ENCODE data around the gene FRMD4A. TPM values are rescaled to one million over a fixed set of nuclear protein-coding genes. Genes with fewer than 3 reads are reported as not detected.

FRMD4A gene
- polyA plus RNA-seq, 1 of the 3 experiments (the other 2 are of a cell fraction) = 37.7 TPM

- no peaks in the 10 kb centered on the region for H3K9me3 ChIP-seq
- TF ChIP-seq RCOR1 (IDR thresholded peaks at IDR 0.05; ENCODE audit: low read length) (no peak), PBX3 (IDR thresholded peaks at IDR 0.05) (no peak), RFX5 (IDR thresholded peaks at IDR 0.05; ENCODE audit: low read length) (no peak)
- TF ChIP-seq, protein P1, sequence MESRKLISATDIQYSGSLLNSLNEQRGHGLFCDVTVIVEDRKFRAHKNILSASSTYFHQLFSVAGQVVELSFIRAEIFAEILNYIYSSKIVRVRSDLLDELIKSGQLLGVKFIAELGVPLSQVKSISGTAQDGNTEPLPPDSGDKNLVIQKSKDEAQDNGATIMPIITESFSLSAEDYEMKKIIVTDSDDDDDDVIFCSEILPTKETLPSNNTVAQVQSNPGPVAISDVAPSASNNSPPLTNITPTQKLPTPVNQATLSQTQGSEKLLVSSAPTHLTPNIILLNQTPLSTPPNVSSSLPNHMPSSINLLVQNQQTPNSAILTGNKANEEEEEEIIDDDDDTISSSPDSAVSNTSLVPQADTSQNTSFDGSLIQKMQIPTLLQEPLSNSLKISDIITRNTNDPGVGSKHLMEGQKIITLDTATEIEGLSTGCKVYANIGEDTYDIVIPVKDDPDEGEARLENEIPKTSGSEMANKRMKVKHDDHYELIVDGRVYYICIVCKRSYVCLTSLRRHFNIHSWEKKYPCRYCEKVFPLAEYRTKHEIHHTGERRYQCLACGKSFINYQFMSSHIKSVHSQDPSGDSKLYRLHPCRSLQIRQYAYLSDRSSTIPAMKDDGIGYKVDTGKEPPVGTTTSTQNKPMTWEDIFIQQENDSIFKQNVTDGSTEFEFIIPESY (IDR thresholded peaks at IDR 0.05; ENCODE audit: borderline replicate concordance, low read depth) = no peak
- TF ChIP-seq, protein P2, sequence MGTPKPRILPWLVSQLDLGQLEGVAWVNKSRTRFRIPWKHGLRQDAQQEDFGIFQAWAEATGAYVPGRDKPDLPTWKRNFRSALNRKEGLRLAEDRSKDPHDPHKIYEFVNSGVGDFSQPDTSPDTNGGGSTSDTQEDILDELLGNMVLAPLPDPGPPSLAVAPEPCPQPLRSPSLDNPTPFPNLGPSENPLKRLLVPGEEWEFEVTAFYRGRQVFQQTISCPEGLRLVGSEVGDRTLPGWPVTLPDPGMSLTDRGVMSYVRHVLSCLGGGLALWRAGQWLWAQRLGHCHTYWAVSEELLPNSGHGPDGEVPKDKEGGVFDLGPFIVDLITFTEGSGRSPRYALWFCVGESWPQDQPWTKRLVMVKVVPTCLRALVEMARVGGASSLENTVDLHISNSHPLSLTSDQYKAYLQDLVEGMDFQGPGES (IDR thresholded peaks at IDR 0.05; ENCODE audit: low read depth, low read length) = no peak
- TF ChIP-seq, protein P3, sequence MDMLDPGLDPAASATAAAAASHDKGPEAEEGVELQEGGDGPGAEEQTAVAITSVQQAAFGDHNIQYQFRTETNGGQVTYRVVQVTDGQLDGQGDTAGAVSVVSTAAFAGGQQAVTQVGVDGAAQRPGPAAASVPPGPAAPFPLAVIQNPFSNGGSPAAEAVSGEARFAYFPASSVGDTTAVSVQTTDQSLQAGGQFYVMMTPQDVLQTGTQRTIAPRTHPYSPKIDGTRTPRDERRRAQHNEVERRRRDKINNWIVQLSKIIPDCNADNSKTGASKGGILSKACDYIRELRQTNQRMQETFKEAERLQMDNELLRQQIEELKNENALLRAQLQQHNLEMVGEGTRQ (IDR thresholded peaks at IDR 0.05; ENCODE audit: borderline replicate concordance, low read depth, low read length) = no peak
- H3K27me3 ChIP-seq (ENCODE audit: insufficient read depth) = no peaks in the 10 kb centered on the region
- no peak overlapping the region for H3K4me3 ChIP-seq (ENCODE audit: low read depth in 2 of 2, low read length in 1 of 2)
- WGBS (ENCODE audit: low lambda C conversion rate) = 78% methylated on average over 10 of the region's 11 CpGs
- H4K20me1 ChIP-seq (ENCODE audit: insufficient read depth) = no peaks in the 10 kb centered on the region
- no peak overlapping the region for H2AFZ ChIP-seq (ENCODE audit: low read depth)
- H3K27ac ChIP-seq (ENCODE audit: low read depth in 2 of 2, low read length in 1 of 2) = no peak overlapping the region
- H3K9me2 ChIP-seq = no peaks in the 10 kb centered on the region
- no peak overlapping the region for H3K4me2 ChIP-seq
- DNase-seq = no peak
- peaks cover 0 to 4% of the 10 kb centered on the region in 2 experiments for H3K36me3 ChIP-seq (replicated peaks in 1 of 2; ENCODE audit: control insufficient read depth in 1 of 2, insufficient read depth in 2 of 2, low read length in 1 of 2)
- peaks cover 7% of the 10 kb centered on the region for H3F3A ChIP-seq (replicated peaks; ENCODE audit: insufficient read depth)
- H3K4me1 ChIP-seq (ENCODE audit: control insufficient read depth in 1 of 2, insufficient read depth in 2 of 2, low read depth in 1 of 2, low read length in 1 of 2) = peaks cover 6 to 8% of the 10 kb centered on the region in 2 experiments; a peak in 3 of 4 replicates
- ChIA-PET POLR2A (no interaction called here), CTCF (interaction anchor here (1.3 kb wide), 1 partner anchor 79 kb away, joined by 4 read pairs; no protein-coding TSS in a partner anchor)
- H3K79me2 ChIP-seq (ENCODE audit: insufficient read depth) = peaks cover 94% of the 10 kb centered on the region
- no peak overlapping the region for H3K9ac ChIP-seq
Observed at GRCh38 chr10:13877154-13877909, 453.4 kb downstream of the FRMD4A start.

DNA sequence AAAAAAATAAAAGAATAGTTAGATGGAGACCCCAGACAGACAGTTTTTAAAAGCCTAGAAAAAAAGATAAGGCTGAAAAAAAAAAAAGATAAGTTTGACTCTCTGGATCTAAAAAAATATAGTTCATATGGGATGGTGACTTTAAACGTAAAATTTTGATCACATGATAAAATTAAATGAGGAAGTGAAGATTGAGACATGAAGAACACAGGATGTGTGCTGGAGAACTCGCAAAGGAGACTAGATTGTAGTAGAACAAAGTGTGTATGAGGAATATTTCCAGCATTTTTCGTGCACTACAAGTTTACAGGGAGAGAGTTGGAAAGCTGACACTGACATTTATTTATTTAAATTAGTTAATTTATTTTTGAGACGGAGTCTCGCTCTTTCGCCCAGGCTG lies 457.5 kb downstream of the FRMD4A start:
- Histone ChIP-seq H3K79me2 (ENCODE audit: insufficient read depth) (peaks cover 100% of the 10 kb centered on the region), H3K4me3 (ENCODE audit: low read depth in 2 of 2, low read length in 1 of 2) (no peak overlapping the region), H4K20me1 (ENCODE audit: insufficient read depth) (no peaks in the 10 kb centered on the region), H3K9me2 (no peaks in the 10 kb centered on the region), H3K27ac (ENCODE audit: low read depth in 2 of 2, low read length in 1 of 2) (no peak overlapping the region), H3K9ac (no peak overlapping the region), H3K27me3 (ENCODE audit: insufficient read depth) (no peaks in the 10 kb centered on the region), H3K36me3 (replicated peaks in 1 of 2; ENCODE audit: control insufficient read depth in 1 of 2, insufficient read depth in 2 of 2, low read length in 1 of 2) (peaks cover 0 to 19% of the 10 kb centered on the region in 2 experiments), H3K9me3 (no peaks in the 10 kb centered on the region), H2AFZ (ENCODE audit: low read depth) (no peak overlapping the region), H3K4me1 (ENCODE audit: control insufficient read depth in 1 of 2, insufficient read depth in 2 of 2, low read depth in 1 of 2, low read length in 1 of 2) (peaks cover 0 to 26% of the 10 kb centered on the region in 2 experiments; a peak in 1 of 4 replicates), H3F3A (replicated peaks; ENCODE audit: insufficient read depth) (no peaks in the 10 kb centered on the region), H3K4me2 (no peak overlapping the region)
- WGBS (ENCODE audit: low lambda C conversion rate) = 79% methylated on average over 6 of the region's 6 CpGs
- ChIA-PET CTCF (interaction anchor here (0.7 to 1.5 kb wide), 4 partner anchors 15 to 221 kb away, joined by 3 to 5 read pairs (median 4); no protein-coding TSS in a partner anchor), POLR2A (no interaction called here)
- DNase-seq = no peak
- TF ChIP-seq TCF12 (IDR thresholded peaks at IDR 0.05) (no peak), CHD2 (IDR thresholded peaks at IDR 0.05; ENCODE audit: low read length, partially characterized antibody) (no peak), TEAD4 (IDR thresholded peaks at IDR 0.05; ENCODE audit: borderline replicate concordance, insufficient read depth) (no peak), FOSL2 (IDR thresholded peaks at IDR 0.05; ENCODE audit: borderline replicate concordance, low read depth) (no peak), RXRA (IDR thresholded peaks at IDR 0.05; ENCODE audit: borderline replicate concordance, low read depth) (no peak), NRF1 (IDR thresholded peaks at IDR 0.05; ENCODE audit: low read depth, low read length) (no peak), EP300 (IDR thresholded peaks at IDR 0.05; ENCODE audit: borderline replicate concordance in 1 of 2, low read depth in 1 of 2, low read length in 1 of 2) (no peak), MXI1 (IDR thresholded peaks at IDR 0.05; ENCODE audit: low read depth, low read length) (no peak), TAF1 (IDR thresholded peaks at IDR 0.05; ENCODE audit: borderline replicate concordance, low read depth, low read length) (no peak)
- TF ChIP-seq, protein P3 (IDR thresholded peaks at IDR 0.05; ENCODE audit: borderline replicate concordance, low read depth, low read length) = no peak
- TF ChIP-seq, protein P4, sequence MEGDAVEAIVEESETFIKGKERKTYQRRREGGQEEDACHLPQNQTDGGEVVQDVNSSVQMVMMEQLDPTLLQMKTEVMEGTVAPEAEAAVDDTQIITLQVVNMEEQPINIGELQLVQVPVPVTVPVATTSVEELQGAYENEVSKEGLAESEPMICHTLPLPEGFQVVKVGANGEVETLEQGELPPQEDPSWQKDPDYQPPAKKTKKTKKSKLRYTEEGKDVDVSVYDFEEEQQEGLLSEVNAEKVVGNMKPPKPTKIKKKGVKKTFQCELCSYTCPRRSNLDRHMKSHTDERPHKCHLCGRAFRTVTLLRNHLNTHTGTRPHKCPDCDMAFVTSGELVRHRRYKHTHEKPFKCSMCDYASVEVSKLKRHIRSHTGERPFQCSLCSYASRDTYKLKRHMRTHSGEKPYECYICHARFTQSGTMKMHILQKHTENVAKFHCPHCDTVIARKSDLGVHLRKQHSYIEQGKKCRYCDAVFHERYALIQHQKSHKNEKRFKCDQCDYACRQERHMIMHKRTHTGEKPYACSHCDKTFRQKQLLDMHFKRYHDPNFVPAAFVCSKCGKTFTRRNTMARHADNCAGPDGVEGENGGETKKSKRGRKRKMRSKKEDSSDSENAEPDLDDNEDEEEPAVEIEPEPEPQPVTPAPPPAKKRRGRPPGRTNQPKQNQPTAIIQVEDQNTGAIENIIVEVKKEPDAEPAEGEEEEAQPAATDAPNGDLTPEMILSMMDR (IDR thresholded peaks at IDR 0.05) = no peak
